Fibroblast of lung (primary cell): ENCODE data around the gene HBM. TPM values are rescaled to one million over a fixed set of nuclear protein-coding genes. Genes with fewer than 3 reads are reported as not detected.
"Not testable (repeated sequence)": the region's sequence is repeated elsewhere in the genome, so short reads cannot be mapped to it uniquely, and the experiment has no call there.

Experiments used
- DNase-seq, 2 donors: peaks; one replicate each; pipeline versions ENCODE4 v3.0.0 to v3.0.0-alpha.2; 2010; ENCODE audit warnings: low read depth in 2 of 2
- H2AFZ ChIP-seq: 2 replicates; pipeline ENCODE4 v1.5.1; 2012; ENCODE audit warnings: low read length, control low read depth, inconsistent platforms
- H3K27ac ChIP-seq: 2 replicates; pipeline ENCODE4 v1.5.1; 2011; ENCODE audit warnings: low read length, control low read depth; ENCODE audit not compliant: insufficient read depth
- H3K27me3 ChIP-seq: 2 replicates; pipeline ENCODE4 v1.5.1; 2011; ENCODE audit warnings: mild to moderate bottlenecking, low read length; ENCODE audit not compliant: control insufficient read depth, insufficient read depth
- H3K36me3 ChIP-seq: 2 replicates; pipeline ENCODE4 v1.5.1; 2011; ENCODE audit warnings: low read length; ENCODE audit not compliant: control insufficient read depth, insufficient read depth
- H3K4me1 ChIP-seq: 2 replicates; pipeline ENCODE4 v1.5.1; 2011; ENCODE audit warnings: low read length; ENCODE audit not compliant: control insufficient read depth, insufficient read depth; ENCODE audit errors: extremely low read depth
- H3K4me2 ChIP-seq: 2 replicates; pipeline ENCODE4 v1.5.1; 2011; ENCODE audit warnings: low read length, control low read depth; ENCODE audit not compliant: insufficient read depth; ENCODE audit errors: extremely low read depth
- H3K4me3 ChIP-seq, 4 experiments: fragments of 200-600 bp in 1 of 4; sonication (generic) in 1 of 4; replicated peaks in 1 of 4; 2 replicates each; pipeline ENCODE4 v1.5.1; 2011 to 2016; ENCODE audit warnings: low read length in 4 of 4, low read depth in 3 of 4, mild to moderate bottlenecking in 3 of 4, control low read depth in 2 of 4, inconsistent platforms in 1 of 4, mixed read lengths in 1 of 4; ENCODE audit not compliant: insufficient read depth in 1 of 4; ENCODE audit errors: control extremely low read depth in 1 of 4
- H3K79me2 ChIP-seq: 2 replicates; pipeline ENCODE4 v1.5.1; 2012; ENCODE audit warnings: mild to moderate bottlenecking, low read length, inconsistent platforms; ENCODE audit not compliant: control insufficient read depth, insufficient read depth
- H3K9ac ChIP-seq: 2 replicates; pipeline ENCODE4 v1.5.1; 2011; ENCODE audit warnings: mild to moderate bottlenecking, low read length, control low read depth; ENCODE audit not compliant: insufficient read depth
- H3K9me3 ChIP-seq: 2 replicates; pipeline ENCODE4 v1.5.1; 2012; ENCODE audit warnings: low read depth, low read length; ENCODE audit not compliant: control insufficient read depth, insufficient read depth
- H4K20me1 ChIP-seq: 2 replicates; pipeline ENCODE4 v1.5.1; 2011; ENCODE audit warnings: low read length; ENCODE audit not compliant: control insufficient read depth, insufficient read depth; ENCODE audit errors: extremely low read depth
- EZH2 ChIP-seq: IDR thresholded peaks from 2 replicates; pipeline ENCODE4 v1.5.1; 2012; ENCODE audit warnings: low read length, control low read depth, mild to moderate bottlenecking; ENCODE audit errors: missing control alignments
- polyA plus RNA-seq, 2 donors: library from polyadenylated mRNA; depleted of rRNA in 1 of 2; stranded (reverse) in 1 of 2; unstranded in 1 of 2; fragments of >200 nt; gene quantifications; 2 replicates each; pipeline ENCODE4 v1.2.1, GENCODE V29; 2011 to 2012; ENCODE audit warnings: missing spikeins in 1 of 2
- total RNA-seq: library from RNA; depleted of rRNA; stranded (reverse); fragments of >200 nt; gene quantifications from 2 replicates; pipeline ENCODE4 v1.2.1, GENCODE V29; 2014
- TF ChIP-seq, protein P1 (sequence below), 2 donors: IDR thresholded peaks in 1 of 2; conservative IDR thresholded peaks in 1 of 2; 1 replicate in 1 of 2; 2 replicates in 1 of 2; pipeline ENCODE4 v1.5.1; 2011 to 2012; ENCODE audit warnings: low read length in 2 of 2, control low read depth in 1 of 2, inconsistent platforms in 1 of 2, low read depth in 1 of 2, mild to moderate bottlenecking in 1 of 2

Gene HBM
- total and polyA plus RNA-seq, 2 donors (not counting 1 experiment from before 2014, with no cell fraction given), result not detected

DNA sequence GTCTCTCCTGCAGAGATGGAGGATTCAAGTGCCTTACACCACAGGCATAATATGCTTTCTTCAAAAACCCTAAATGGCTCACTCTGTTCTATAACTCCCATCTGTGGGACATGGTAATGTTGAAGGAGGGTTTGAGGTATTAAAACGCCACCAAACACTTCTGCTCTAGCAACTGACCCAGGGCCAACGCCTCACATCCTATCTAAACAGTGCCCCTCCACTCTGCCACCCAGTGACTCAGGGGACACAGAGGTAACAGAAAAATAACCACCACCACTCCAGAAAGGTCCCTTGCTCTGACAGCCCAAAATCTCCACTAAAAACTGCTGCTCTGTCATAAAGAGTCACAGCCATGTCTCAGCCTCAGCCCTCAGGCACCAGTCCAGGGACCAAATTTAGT lies 45.0 kb upstream of the HBM start:
- Histone ChIP-seq H3K9ac (no peak overlapping the region), H4K20me1 (no peaks in the 10 kb centered on the region), H3K4me2 (no peak overlapping the region), H3K4me3 (no peak overlapping the region), H3K36me3 (no peaks in the 10 kb centered on the region), H3K27ac (no peak overlapping the region), H3K27me3 (no peaks in the 10 kb centered on the region), H3K4me1 (no peaks in the 10 kb centered on the region), H2AFZ (no peak overlapping the region), H3K79me2 (no peaks in the 10 kb centered on the region), H3K9me3 (no peaks in the 10 kb centered on the region)
- DNase-seq, result no peak
- no peak for TF ChIP-seq EZH2

DNA sequence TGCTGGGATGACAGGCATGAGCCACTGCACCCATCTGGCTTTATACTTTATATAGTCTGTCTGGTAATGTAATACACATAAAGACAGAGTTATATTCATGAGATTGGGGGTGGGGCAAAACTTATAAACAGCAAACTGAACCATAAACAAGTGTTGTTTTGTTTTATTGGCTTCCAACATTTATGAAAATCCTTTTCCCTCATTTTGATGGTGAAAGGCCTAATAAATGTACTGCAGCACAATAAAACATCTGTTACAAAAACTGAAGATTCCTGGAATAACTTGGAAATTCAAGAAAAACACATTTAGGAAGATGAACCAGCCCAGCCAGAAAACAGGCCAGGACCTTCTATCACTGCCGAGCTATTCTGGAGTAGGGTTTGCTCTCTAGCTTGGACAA lies 43.4 kb upstream of the HBM start:
- Histone ChIP-seq H3K9me3 (no peaks in the 10 kb centered on the region), H3K36me3 (no peaks in the 10 kb centered on the region), H3K9ac (no peak overlapping the region), H3K27ac (no peak overlapping the region), H3K79me2 (no peaks in the 10 kb centered on the region), H3K4me1 (no peaks in the 10 kb centered on the region), H3K4me2 (no peak overlapping the region), H2AFZ (no peak overlapping the region), H4K20me1 (no peaks in the 10 kb centered on the region), H3K27me3 (no peaks in the 10 kb centered on the region), H3K4me3 (no peak overlapping the region)
- DNase-seq, result no peak
- no peak for TF ChIP-seq EZH2
- TF ChIP-seq, protein P1, sequence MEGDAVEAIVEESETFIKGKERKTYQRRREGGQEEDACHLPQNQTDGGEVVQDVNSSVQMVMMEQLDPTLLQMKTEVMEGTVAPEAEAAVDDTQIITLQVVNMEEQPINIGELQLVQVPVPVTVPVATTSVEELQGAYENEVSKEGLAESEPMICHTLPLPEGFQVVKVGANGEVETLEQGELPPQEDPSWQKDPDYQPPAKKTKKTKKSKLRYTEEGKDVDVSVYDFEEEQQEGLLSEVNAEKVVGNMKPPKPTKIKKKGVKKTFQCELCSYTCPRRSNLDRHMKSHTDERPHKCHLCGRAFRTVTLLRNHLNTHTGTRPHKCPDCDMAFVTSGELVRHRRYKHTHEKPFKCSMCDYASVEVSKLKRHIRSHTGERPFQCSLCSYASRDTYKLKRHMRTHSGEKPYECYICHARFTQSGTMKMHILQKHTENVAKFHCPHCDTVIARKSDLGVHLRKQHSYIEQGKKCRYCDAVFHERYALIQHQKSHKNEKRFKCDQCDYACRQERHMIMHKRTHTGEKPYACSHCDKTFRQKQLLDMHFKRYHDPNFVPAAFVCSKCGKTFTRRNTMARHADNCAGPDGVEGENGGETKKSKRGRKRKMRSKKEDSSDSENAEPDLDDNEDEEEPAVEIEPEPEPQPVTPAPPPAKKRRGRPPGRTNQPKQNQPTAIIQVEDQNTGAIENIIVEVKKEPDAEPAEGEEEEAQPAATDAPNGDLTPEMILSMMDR (conservative IDR thresholded peaks at IDR 0.05 in 1 of 2, IDR thresholded peaks at IDR 0.05 in 1 of 2; ENCODE audit: low read depth in 1 of 2, low read length in 2 of 2), result no peak

DNA sequence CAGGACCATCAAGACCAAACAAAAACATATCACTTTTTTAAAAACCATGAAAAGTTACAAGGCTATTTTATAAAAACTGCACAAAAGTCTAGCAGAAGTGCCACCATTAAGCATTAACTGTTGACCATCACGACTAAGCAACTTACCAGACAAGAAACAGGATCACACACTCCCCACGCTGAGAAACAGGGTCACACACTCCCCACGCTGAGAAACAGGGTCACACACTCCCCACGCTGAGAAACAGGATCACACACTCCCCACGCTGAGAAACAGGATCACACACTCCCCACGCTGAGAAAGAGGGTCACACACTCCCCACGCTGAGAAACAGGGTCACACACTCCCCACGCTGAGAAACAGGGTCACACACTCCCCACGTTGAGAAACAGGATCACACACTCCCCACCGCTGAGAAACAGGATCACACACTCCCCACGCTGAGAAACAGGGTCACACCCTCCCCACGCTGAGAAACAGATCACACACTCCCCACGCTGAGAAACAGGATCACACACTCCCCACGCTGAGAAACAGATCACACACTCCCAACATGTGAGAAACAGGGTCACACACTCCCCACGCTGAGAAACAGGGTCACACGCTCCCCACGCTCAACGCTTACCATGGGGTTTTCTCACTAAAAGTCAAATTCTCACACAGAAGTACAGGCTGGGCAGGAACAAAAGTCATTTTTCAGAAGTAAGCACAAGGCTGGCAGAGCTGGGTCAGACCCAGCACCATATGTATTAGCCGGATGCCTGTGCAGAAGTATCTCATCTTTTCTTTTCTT lies 42.0 kb upstream of the HBM start:
- not testable (repeated sequence) for H3K9ac ChIP-seq, H4K20me1 ChIP-seq, H3K4me2 ChIP-seq, H2AFZ ChIP-seq, DNase-seq, H3K27ac ChIP-seq, H3K36me3 ChIP-seq, H3K27me3 ChIP-seq, H3K9me3 ChIP-seq, H3K4me3 ChIP-seq, H3K79me2 ChIP-seq, H3K4me1 ChIP-seq

DNA sequence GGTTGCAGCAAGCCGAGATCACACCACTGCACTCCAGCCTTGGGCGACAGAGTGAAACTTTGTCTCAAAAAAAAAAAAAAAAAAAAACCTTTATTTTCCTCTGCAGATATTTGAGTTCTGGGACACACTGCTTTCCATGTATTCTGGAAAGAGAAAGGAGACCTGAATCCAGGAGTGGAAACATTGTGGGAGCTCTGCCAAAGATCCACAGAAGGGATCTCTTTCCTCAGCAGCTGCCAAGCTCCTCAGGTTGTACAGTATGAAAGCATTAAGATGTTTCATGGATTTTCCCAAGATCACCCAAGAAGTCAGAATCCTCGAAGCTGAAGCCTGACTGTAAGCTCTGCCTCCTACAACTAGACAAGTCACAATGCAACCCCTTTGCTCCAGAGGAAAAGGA lies 40.8 kb upstream of the HBM start:
- H4K20me1 ChIP-seq, result no peaks in the 10 kb centered on the region
- no peak overlapping the region for H3K4me3 ChIP-seq
- no peaks in the 10 kb centered on the region for H3K27me3 ChIP-seq
- no peak for TF ChIP-seq EZH2
- TF ChIP-seq, protein P1 (conservative IDR thresholded peaks at IDR 0.05 in 1 of 2, IDR thresholded peaks at IDR 0.05 in 1 of 2; ENCODE audit: low read depth in 1 of 2, low read length in 2 of 2), result no peak
- H2AFZ ChIP-seq, result no peak overlapping the region
- H3K9me3 ChIP-seq, result no peaks in the 10 kb centered on the region
- H3K9ac ChIP-seq, result no peak overlapping the region
- DNase-seq, result no peak
- no peaks in the 10 kb centered on the region for H3K36me3 ChIP-seq
- H3K27ac ChIP-seq, result no peak overlapping the region
- H3K4me2 ChIP-seq, result no peak overlapping the region
- no peaks in the 10 kb centered on the region for H3K4me1 ChIP-seq
- no peaks in the 10 kb centered on the region for H3K79me2 ChIP-seq
